Measurements from ENCODE around the gene EEF1AKMT4.
"Not testable (repeated sequence)": the region's sequence is repeated elsewhere in the genome, so short reads cannot be mapped to it uniquely, and the experiment has no call there.

EEF1AKMT4 gene

DNA sequence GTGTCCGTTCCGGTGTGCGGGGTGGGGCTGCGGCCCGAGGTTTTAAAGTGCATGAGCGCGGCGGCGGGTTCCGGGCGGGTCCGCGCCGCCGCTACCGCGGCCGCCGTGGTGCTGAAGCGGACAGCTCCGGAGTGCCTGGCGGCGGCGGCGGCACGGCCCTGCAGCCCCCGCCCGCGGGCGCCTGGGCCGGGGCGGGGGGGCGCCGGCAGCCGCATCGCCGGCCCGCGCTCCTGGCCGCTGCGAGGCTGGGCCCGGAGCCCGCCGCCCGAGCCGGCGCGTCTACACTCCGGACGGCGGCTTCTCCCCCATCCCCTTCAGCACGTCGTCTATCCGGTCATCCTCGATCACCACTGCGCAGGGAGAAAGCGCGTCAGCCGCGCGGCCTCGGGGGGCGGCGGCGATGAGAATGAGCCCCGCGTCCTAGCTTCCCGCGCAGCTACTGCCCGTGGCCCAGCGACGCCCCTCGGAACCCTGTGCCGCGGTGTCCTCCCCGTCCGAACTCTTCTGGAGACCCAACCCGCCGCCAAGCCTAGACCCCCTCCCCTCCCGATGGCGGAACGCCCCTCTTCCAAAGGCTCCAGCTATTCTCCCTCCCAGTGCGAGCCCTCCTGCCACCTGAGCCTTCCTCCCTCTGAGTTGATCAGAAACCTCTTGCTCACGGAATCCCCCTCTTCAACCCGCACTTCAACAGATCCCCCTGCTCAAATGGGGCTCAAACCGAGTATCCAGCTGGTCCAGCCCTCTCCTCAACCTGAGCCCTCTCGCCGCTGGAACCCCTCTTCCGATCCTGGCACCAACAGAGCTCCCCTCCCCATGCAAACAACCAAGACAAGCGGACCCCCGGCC is 10.6 kb downstream of the EEF1AKMT4 start:
- DNase-seq (ENCODE audit: low read depth in 2 of 2): no peak

DNA sequence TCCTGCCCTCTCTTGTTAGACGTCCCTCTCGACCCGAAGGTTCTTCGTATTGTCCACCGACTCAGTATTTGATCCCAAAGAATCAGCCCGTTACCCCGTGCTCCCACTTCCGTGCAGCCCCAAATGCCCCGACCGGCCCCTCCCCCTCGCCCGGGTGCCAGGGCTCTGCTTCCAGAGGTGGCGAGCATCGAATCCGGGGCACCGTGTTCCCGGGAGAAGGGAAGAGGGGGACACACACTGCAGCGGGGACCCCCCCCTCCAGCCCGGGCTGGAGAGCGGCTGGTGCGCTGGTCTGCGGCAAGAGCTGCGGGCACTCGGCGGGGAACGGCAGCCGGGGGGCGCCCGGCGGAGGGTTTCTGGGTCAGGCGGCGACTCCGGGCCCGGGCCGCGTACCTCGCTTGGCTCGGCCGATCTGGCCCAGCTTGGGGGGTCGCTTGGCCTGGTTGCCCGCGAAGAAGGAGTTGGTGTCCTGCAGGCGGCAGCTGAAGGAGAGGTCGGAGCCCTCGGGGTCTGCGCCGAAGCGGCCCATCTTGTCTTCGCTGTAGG is 11.3 kb downstream of the EEF1AKMT4 start:
- no peak for DNase-seq (ENCODE audit: low read depth in 2 of 2)

DNA sequence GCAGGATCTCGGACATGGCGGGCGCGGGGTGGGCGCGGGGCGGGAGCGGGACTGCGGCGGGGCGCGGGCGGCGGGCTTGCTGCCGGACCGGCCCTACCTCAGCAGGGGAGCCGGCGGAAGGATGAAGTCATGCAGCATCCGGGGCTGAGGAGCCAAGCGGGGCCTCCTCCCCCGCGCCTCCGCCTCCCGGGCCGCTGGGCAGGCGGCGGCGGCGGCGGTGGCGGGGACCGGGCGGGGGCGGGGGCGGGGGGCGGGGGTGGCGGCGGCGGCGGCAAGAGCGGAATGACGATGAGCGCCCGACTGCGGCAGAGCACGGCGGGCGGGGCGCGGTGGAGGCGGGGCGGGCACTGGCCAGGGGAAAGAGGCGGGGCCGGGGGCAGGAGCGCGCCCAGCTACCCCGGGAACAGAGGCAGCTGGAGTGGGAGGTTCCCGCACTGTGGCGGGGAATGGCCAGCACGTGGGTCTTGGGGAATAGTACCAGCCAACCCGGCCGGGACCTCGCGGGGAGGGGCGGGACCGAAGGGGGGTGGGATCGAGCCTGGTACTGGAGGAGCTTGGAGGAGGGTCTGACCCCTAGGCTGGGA is 11.9 kb downstream of the EEF1AKMT4 start, which contains the start of gene CAMK2N2:
TSS of gene CAMK2N2 (minus strand) at position 284 of the 584 bp plus-strand sequence. CDS start at position 16, 268 bp downstream.
- DNase-seq (ENCODE audit: low read depth in 2 of 2): no peak

DNA sequence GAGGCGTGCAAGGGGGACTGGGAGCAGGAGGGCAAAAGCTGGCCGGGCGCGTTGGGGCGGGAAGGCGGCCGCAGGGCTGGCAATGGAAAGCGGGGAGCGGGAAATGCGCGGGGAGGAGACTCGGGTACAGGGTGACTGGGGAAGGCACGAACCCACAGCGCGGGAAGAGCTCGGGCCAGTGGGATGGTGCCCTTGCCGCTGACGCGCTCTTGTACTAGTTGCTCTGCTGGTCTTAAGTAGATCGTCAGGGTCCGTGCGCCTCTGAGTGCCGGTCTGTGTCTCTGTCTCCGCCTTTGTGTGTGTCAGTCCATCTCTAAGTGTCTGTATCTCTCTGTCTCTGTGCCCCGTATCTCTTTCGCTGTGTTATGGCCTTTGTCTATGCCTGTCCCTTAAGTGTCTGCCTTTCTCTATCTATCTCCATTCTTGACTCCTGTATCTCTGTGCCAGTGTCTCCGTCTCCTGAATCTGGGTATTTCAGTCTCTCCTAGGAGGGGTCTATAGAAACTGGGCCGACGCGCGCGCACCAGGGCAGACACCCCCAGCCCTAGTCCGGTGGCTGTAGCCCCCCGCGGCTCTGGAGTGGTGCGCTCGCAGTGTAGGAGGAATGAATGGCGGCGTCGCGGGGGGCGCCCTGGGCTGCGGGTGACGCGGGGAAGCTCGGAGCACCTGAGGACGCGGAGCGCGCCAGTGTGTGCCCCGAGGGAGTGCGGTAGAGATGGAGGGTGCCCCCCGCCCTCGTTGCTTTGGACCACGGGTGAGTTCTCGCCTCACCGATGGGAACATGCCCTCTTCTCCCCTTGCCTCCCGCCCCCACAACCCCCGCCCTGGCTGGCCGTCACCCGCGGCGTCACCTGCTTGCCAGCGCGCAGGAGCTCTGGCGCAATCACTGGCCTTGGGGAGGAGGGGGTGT is 12.6 kb downstream of the EEF1AKMT4 start:
- DNase-seq (ENCODE audit: low read depth in 2 of 2): no peak

DNA sequence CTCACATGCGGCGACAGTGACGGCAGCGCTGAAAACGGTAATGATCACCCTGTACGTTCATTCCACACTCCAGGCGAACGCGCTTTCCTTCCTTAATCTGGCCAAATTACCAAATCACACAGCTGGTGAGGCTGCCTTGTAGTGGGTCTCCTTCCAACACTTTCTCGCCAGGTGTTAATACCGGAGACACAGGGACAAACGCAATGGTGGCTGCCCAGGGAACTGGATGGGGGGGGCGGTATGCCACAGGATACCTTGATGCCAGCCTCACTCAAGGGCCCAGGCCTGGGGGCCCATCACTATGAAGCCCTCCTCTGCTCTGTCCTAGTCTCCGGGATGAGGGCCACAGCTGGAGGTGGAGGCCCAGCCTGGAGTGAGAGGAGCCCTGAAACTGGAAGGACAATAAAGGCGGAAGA is 13.3 kb downstream of the EEF1AKMT4 start:
- DNase-seq (ENCODE audit: low read depth in 2 of 2): no peak

DNA sequence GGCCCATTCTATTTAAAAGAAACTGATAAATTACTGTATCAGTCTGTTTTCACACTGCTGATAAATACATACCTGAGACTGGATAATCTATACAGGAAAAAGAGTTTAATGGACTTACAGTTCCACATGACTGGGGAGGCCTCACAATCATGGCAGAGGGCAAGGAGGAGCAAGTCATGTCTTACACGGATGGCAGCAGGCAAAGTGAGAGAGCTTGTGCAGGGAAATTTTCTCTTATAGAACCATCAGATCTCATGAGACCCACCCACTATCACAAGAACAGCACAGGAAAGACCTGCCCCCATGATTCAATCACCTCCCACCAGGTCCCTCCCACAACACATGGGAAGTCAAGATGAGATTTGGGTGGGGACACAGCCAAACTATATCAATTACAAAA is 17.8 kb downstream of the EEF1AKMT4 start:
- not testable (repeated sequence) for DNase-seq (ENCODE audit: low read depth in 2 of 2)

DNA sequence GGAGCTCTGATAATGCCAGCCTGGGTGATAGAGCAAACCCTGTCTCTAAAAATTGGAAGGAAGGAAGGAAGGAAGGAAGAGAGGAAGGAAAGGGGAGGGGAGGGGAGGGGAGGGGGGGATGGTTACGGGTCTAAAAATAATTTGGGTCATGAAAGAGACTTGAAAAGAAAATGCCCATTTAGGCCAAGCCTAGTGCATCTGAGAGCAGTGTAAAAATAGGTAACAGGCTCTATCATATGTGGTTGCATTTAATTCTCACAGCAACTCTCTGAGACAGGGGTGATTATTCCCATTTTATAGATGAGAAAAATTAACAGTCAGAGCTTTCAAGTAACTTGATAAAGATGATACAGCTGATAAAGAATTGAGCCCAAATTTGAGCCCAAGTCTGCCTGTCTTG is 22.8 kb downstream of the EEF1AKMT4 start:
- DNase-seq (ENCODE audit: low read depth in 2 of 2): no peak

DNA sequence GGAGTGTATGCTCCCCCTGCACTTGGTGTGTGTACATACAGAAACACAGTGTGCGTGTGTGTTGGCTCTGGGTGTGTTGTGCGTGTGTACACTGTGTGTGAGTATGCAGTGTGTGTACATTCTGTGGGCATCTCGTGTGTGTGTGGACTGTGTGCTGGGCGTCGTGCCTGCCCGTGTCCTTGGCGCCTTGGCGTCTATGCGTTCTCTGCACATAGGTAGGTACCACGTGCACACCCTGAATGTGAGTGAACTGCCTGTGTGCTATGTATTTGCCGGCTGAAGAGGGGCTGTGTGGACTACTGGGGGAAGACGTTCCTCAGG is 25.9 kb downstream of the EEF1AKMT4 start:
- DNase-seq (ENCODE audit: low read depth in 2 of 2): no peak

DNA sequence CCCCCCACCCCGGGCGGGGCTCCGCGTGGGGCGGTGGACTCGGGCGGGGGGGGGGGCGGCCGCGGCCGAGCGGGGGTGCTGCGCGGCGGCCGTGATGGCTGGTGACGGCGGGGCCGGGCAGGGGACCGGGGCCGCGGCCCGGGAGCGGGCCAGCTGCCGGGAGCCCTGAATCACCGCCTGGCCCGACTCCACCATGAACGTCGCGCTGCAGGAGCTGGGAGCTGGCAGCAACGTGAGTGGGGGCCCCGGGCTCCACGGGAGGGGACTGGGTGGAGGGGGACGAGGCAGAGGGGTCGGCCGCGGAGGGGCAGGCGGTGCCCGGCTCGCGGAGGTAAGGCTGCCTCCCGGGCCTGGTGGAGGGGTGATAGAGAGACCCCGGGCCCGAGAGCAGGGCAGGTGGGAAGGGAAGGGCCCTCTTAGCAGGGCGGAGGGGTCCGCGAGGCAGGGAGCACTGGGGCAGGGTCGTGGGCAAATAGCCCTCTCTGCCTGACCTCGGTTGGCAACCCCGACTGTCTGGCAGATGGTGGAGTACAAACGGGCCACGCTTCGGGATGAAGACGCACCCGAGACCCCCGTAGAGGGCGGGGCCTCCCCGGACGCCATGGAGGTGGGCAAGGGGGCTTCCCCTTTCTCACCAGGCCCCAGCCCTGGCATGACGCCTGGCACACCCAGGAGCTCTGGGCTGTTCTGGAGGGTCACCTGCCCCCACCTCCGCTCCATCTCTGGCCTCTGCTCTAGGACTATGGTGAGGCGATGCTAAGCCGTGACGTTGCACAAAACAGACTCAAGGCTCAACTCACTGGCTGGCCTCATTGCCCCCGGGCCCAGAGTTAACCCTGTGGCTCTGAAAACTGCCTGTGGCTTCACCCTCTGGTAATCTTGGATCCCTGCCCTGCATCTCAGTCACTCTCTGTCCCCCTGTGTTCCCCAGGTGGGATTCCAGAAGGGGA is 26.8 kb downstream of the EEF1AKMT4 start, which contains the start of gene ECE2:
TSS of gene ECE2 (plus strand) at position 62 of the 950 bp plus-strand sequence. CDS start at position 194, 132 bp downstream.
- DNase-seq (ENCODE audit: low read depth in 2 of 2): no peak

DNA sequence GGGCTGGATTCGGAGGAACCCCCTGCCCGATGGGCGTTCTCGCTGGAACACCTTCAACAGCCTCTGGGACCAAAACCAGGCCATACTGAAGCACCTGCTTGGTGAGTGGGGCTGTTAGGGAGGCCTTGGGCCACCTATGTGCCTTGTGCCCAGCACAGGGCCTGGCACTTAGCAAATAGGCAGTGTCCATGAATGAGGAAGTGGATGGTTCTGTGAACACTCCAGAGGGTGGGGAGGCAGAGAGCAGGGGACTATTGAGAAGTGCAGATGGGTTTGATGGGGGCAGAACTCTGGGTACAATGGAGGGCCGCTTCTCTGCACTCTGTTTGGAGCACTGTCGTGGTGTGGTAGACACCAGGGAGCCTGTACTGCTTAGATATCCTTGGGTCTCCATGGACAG is 27.9 kb downstream of the EEF1AKMT4 start:
- DNase-seq (ENCODE audit: low read depth in 2 of 2): no peak

DNA sequence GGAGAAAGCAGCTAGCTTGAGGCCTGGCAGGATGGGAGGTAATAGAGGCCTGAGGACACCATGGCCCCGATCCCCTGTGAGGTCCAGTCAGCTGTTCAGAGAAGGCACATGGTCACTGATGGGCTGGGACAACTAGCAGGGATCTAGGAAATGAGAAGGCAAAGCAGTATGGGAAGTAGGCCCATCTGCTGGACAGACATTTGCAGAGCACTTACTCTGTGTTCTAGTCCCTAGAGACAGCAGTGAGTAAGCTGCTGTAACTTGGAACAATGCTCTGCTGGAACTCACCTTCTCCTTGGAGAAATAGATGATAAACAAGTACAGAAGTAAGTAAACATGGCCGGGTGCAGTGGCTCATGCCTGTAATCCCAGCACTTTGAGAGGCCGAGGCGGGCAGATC is 33.5 kb downstream of the EEF1AKMT4 start:
- DNase-seq (ENCODE audit: low read depth in 2 of 2): no peak

DNA sequence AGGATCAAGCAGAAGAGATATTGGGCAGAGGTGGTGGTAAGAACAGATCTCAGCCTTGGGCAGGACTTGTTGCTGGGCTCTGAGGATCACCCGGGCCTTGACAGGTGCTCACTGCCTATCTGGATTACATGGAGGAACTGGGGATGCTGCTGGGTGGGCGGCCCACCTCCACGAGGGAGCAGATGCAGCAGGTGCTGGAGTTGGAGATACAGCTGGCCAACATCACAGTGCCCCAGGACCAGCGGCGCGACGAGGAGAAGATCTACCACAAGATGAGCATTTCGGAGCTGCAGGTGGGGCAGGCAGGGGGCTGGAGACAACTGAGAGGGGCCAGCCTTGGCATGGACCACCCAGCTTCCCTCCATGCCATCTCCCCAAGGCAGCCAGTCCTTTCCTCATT is 34.2 kb downstream of the EEF1AKMT4 start:
- DNase-seq (ENCODE audit: low read depth in 2 of 2): no peak

DNA sequence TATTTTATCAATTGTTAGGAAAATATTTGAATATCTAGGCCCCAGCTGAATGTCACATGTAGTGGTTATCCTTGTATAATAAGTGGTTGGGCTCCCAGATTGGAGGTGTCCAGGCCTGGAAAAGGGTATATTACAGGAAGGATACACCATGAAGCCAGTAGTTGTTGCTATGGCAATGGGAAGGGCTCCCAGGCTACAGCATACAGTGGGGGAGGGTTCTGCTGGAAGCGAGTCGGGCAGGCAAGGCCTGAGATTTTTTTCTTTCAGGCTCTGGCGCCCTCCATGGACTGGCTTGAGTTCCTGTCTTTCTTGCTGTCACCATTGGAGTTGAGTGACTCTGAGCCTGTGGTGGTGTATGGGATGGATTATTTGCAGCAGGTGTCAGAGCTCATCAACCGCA is 35.2 kb downstream of the EEF1AKMT4 start:
- DNase-seq (ENCODE audit: low read depth in 2 of 2): peak; percentile 32 to 34

DNA sequence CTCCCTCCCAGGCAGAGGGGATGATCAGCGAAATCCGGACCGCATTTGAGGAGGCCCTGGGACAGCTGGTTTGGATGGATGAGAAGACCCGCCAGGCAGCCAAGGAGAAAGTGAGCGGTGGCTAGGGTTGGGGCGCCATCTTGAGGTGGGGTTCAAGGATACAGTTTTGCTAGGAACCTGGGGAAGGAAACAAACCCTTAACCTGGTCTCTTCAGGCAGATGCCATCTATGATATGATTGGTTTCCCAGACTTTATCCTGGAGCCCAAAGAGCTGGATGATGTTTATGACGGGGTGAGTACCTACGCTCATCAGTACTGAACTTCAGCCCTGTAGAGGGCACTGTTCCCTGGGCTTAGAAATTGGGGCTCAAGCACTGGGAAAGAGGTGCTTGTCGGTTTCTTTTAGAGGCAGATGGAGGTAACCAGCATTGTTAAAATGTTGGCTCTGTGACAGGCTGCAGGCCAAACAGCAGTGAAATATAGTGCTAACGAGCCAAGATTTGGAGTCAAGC is 40.0 kb downstream of the EEF1AKMT4 start:
- peak in 1 of 2 experiments; percentile 11 for DNase-seq (ENCODE audit: low read depth in 2 of 2)

DNA sequence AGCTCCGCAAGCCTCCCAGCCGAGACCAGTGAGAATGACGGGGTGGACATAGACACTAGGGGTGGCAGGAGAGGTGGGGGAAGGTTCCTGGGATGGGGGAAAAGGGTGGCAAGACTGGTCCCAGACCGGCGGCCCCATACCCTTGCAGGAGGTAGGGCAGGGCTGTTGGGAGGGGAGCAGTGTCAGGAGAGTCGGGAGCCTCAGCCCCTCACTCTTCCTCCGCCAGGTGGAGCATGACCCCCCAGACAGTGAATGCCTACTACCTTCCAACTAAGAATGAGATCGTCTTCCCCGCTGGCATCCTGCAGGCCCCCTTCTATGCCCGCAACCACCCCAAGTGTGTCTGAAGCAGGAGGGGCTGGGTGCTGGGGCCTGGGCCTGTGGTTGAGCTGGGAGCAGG is 40.9 kb downstream of the EEF1AKMT4 start:
- no peak for DNase-seq (ENCODE audit: low read depth in 2 of 2)

DNA sequence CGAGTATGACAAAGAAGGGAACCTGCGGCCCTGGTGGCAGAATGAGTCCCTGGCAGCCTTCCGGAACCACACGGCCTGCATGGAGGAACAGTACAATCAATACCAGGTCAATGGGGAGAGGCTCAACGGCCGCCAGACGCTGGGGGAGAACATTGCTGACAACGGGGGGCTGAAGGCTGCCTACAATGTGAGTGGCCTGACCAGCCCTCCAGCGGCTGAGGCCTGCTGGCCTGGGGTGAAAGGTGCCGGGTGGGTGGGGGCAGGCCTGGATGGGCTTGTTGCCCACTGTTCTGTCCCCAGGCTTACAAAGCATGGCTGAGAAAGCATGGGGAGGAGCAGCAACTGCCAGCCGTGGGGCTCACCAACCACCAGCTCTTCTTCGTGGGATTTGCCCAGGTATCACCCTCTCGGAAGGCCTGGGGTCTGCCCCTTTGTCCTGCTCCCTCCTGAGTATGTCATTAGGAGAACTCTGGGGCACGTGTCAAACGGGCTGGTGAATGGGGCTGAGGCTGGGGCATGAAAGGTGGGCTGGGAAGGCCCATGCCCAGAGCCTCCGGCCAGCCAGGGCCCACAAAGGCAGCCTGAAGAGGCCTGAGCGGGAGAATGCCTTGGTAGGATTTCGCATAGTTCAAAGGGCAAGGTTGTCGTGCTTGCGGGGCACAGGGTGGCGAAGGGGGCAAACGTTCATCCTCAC is 41.7 kb downstream of the EEF1AKMT4 start:
- DNase-seq (ENCODE audit: low read depth in 2 of 2): no peak

DNA sequence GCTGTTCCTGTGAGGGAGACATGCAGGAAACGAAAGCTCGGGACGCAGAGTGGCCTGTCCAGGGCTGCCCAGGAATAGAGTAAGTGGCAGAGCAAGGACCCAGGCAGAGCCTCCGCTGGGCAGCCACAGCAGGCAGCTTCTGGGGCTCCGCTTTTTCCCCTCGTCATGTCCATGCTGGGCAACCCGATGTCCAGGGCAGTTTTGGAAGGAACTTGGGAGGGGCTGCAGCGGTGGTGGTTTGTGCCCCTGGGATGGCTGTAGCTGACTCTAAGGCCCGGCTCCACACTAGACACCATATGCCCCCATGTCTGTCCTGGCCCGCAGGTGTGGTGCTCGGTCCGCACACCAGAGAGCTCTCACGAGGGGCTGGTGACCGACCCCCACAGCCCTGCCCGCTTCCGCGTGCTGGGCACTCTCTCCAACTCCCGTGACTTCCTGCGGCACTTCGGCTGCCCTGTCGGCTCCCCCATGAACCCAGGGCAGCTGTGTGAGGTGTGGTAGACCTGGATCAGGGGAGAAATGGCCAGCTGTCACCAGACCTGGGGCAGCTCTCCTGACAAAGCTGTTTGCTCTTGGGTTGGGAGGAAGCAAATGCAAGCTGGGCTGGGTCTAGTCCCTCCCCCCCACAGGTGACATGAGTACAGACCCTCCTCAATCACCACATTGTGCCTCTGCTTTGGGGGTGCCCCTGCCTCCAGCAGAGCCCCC is 42.4 kb downstream of the EEF1AKMT4 start:
- no peak for DNase-seq (ENCODE audit: low read depth in 2 of 2)

DNA sequence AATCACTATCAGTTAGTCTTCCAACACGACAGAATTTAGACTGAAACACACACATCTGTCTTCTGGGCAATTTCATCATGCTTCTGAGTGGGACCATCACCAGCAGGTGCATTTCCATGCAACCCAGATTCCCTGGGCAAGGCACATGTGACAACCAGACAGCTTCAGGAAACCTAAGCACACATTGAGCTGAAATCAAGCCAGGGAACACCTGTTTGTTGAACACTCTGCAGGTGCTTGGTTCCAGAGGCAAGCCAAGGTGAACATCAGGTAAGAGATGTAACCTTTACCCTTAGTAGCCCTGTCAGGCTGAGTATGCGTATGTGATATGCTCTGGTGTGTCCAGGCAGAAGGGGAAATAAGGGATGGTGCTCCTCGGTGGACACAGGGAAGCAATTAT is 46.3 kb downstream of the EEF1AKMT4 start:
- DNase-seq (ENCODE audit: low read depth in 2 of 2): no peak

DNA sequence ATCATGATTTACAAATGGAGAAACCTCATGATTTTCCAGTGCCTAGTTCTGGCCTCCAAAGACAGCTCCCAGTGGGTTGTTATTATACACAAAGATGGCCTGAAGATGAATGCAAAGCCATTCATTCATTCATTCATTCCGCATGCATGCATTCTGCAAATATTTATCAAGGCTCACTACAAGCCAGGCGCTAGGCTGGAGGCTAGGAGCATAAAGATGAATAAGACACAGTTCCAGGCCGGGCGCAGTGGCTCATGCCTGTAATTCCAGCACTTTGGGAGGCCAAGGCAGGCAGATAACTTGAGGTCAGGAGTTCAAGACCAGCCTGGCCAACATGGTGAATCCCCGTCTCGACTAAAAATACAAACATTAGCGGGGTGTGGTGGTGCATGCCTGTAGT is 47.1 kb downstream of the EEF1AKMT4 start:
- DNase-seq (ENCODE audit: low read depth in 2 of 2): no peak
